Measurements from ENCODE around the gene CELA2A.
A peak's percentile ranks its signal among the peaks of the same experiment; 100 is the strongest.
"Not testable (repeated sequence)": the region's sequence is repeated elsewhere in the genome, so short reads cannot be mapped to it uniquely, and the experiment has no call there.

CELA2A gene

GRCh38 chr1:15466955-15467625 is 10.6 kb downstream of the CELA2A start:
- not testable (repeated sequence) for DNase-seq

GRCh38 chr1:15468145-15468544 is 11.6 kb downstream of the CELA2A start:
- no peak for DNase-seq

GRCh38 chr1:15469361-15469760 is 12.8 kb downstream of the CELA2A start:
- no peak for DNase-seq

GRCh38 chr1:15469821-15470448 is 13.4 kb downstream of the CELA2A start:
- peak in 17 of 56 donors; percentile 0 to 22 (median 7) for DNase-seq

- DNase-seq, result not testable (repeated sequence)
These were observed 14.5 kb downstream of the CELA2A start for GRCh38 chr1:15471067-15471466.

GRCh38 chr1:15471723-15472122 is 15.2 kb downstream of the CELA2A start:
- DNase-seq, result not testable (repeated sequence)

GRCh38 chr1:15472587-15472986 is 16.1 kb downstream of the CELA2A start:
- no peak for DNase-seq

GRCh38 chr1:15475752-15476314 is 19.3 kb downstream of the CELA2A start, which contains the start of gene CELA2B:
Gene CELA2B (plus strand): TSS chr1:15476104. CDS start chr1:15476126, 22 bp downstream.
- DNase-seq, result no peak

GRCh38 chr1:15476927-15477326 is 20.4 kb downstream of the CELA2A start:
- no peak for DNase-seq

GRCh38 chr1:15477646-15478212 is 21.2 kb downstream of the CELA2A start:
- no peak for DNase-seq

- no peak for DNase-seq
These were observed 23.3 kb downstream of the CELA2A start for GRCh38 chr1:15479654-15480347.

- not testable (repeated sequence) for DNase-seq
These were observed 25.9 kb downstream of the CELA2A start for GRCh38 chr1:15482455-15482854.

- DNase-seq, result not testable (repeated sequence)
These were observed 26.5 kb downstream of the CELA2A start for GRCh38 chr1:15482983-15483543.

GRCh38 chr1:15483971-15484370 is 27.4 kb downstream of the CELA2A start:
- DNase-seq, result no peak

GRCh38 chr1:15484443-15484842 is 27.9 kb downstream of the CELA2A start:
- not testable (repeated sequence) for DNase-seq

- no peak for DNase-seq
These were observed 29.1 kb downstream of the CELA2A start for GRCh38 chr1:15485636-15486035.

- not testable (repeated sequence) for DNase-seq
These were observed 30.5 kb downstream of the CELA2A start for GRCh38 chr1:15486844-15487610.

- no peak for DNase-seq
These were observed 31.8 kb downstream of the CELA2A start for GRCh38 chr1:15488371-15488770.

- DNase-seq, result peak in 32 of 56 donors; percentile 4 to 62 (median 26)
These were observed 32.7 kb downstream of the CELA2A start for GRCh38 chr1:15489052-15489736.

- DNase-seq, result peak in 8 of 56 donors; percentile 2 to 36 (median 6)
These were observed 34.5 kb downstream of the CELA2A start for GRCh38 chr1:15491010-15491409.

All from nucleus accumbens (tissue), 56 donors.